ENCODE results near the gene INSIG1.

The INSIG1 gene

GRCh38 chr7:155285423-155285822, 12.3 kb upstream of the INSIG1 start:
- no peak for DNase-seq (ENCODE audit: low read depth)

- DNase-seq (ENCODE audit: low read depth), result no peak
Measured at GRCh38 chr7:155285833-155286232, 11.8 kb upstream of the INSIG1 start.

- no peak for DNase-seq (ENCODE audit: low read depth)
Measured at GRCh38 chr7:155286686-155287085, 11.0 kb upstream of the INSIG1 start.

- DNase-seq (ENCODE audit: low read depth), result no peak
Measured at GRCh38 chr7:155287284-155287935, 10.3 kb upstream of the INSIG1 start.

- DNase-seq (ENCODE audit: low read depth), result no peak
Measured at GRCh38 chr7:155288055-155288454, 9.6 kb upstream of the INSIG1 start.

GRCh38 chr7:155289107-155289506, 8.6 kb upstream of the INSIG1 start:
- no peak for DNase-seq (ENCODE audit: low read depth)

GRCh38 chr7:155289949-155290501, 7.7 kb upstream of the INSIG1 start:
- DNase-seq (ENCODE audit: low read depth), result no peak

GRCh38 chr7:155291045-155291530, 6.6 kb upstream of the INSIG1 start:
- DNase-seq (ENCODE audit: low read depth), result no peak

- DNase-seq (ENCODE audit: low read depth), result no peak
Measured at GRCh38 chr7:155291729-155292128, 5.9 kb upstream of the INSIG1 start.

GRCh38 chr7:155292680-155293226, 4.9 kb upstream of the INSIG1 start:
- DNase-seq (ENCODE audit: low read depth), result no peak

GRCh38 chr7:155293721-155294510, 3.8 kb upstream of the INSIG1 start:
- no peak for DNase-seq (ENCODE audit: low read depth)

- no peak for DNase-seq (ENCODE audit: low read depth)
Measured at GRCh38 chr7:155294511-155294778, 3.2 kb upstream of the INSIG1 start.

GRCh38 chr7:155295511-155295910, 2.2 kb upstream of the INSIG1 start:
- no peak for DNase-seq (ENCODE audit: low read depth)

GRCh38 chr7:155296006-155296787, 1.5 kb upstream of the INSIG1 start:
- DNase-seq (ENCODE audit: low read depth), result no peak

- peak; percentile 53 for DNase-seq (ENCODE audit: low read depth)
Measured at GRCh38 chr7:155296788-155297516, 726 bp upstream of the INSIG1 start.

GRCh38 chr7:155298288-155298833, 683 bp downstream of the INSIG1 start:
- DNase-seq (ENCODE audit: low read depth), result no peak

- DNase-seq (ENCODE audit: low read depth), result peak; percentile 96
Measured at GRCh38 chr7:155298834-155299534, 1.3 kb downstream of the INSIG1 start.

GRCh38 chr7:155299535-155300202, 2.0 kb downstream of the INSIG1 start:
- no peak for DNase-seq (ENCODE audit: low read depth)

- no peak for DNase-seq (ENCODE audit: low read depth)
Measured at GRCh38 chr7:155300641-155301452, 3.2 kb downstream of the INSIG1 start.

Data from fibroblast of the conjunctiva (primary cell).